Aorta (tissue), 5 donors: Measurements from ENCODE around the gene GPER1. TPM values are rescaled to one million over a fixed set of nuclear protein-coding genes. Genes with fewer than 3 reads are reported as not detected.
A peak's percentile ranks its signal among the peaks of the same experiment; 100 is the strongest.

ENCODE experiments used
- ATAC-seq: fragments of 200-7000 bp; cut with Tn5 transposase; one replicate; pipeline ENCODE4 v1.9.1; 2022; ENCODE audit warnings: moderate library complexity; ENCODE audit not compliant: low FRiP score
- DNase-seq, 2 donors: peaks; one replicate each; pipeline ENCODE4 v3.0.0-alpha.2; 2020
- H3K27ac ChIP-seq, 2 donors: one replicate each; pipeline ENCODE4 v1.5.1; 2013; ENCODE audit warnings: low read length in 2 of 2, mild to moderate bottlenecking in 2 of 2, moderate library complexity in 2 of 2, control low read depth in 1 of 2, inconsistent platforms in 1 of 2, low read depth in 1 of 2
- H3K27me3 ChIP-seq, 2 donors: one replicate each; pipeline ENCODE4 v1.6.1; 2013; ENCODE audit warnings: control low read depth in 1 of 2, low read length in 1 of 2, mild to moderate bottlenecking in 1 of 2, moderate library complexity in 1 of 2; ENCODE audit not compliant: insufficient read depth in 2 of 2, control insufficient read depth in 1 of 2
- H3K36me3 ChIP-seq, 2 donors: one replicate each; pipeline ENCODE4 v1.6.1; 2013; ENCODE audit warnings: control low read depth in 1 of 2, low read length in 1 of 2, mild to moderate bottlenecking in 1 of 2; ENCODE audit not compliant: insufficient read depth in 2 of 2, control insufficient read depth in 1 of 2
- H3K4me1 ChIP-seq, 2 donors: one replicate each; pipeline ENCODE4 v1.6.1; 2013; ENCODE audit warnings: low read length in 2 of 2, control low read depth in 1 of 2, mild to moderate bottlenecking in 1 of 2, moderate library complexity in 1 of 2; ENCODE audit not compliant: insufficient read depth in 2 of 2, control insufficient read depth in 1 of 2
- H3K4me3 ChIP-seq, 2 donors: one replicate each; pipeline ENCODE4 v1.5.1; 2013; ENCODE audit warnings: low read length in 2 of 2, control low read depth in 1 of 2, mild to moderate bottlenecking in 1 of 2
- H3K9me3 ChIP-seq: one replicate; pipeline ENCODE4 v1.6.1; 2013; ENCODE audit warnings: mild to moderate bottlenecking, low read length; ENCODE audit not compliant: control insufficient read depth
- WGBS, 2 donors: extraction: QIAGEN DNeasy Blood & Tissue Kit; methylation state at CpG; one replicate each; pipeline ENCODE4 v1.1.7; 2013; 5-methylcytosine and 5-hydroxymethylcytosine counted together
- intact Hi-C, 2 donors: fragments of 100-400 bp; cut with DNase I; formaldehyde crosslinking; loops; one replicate each; pipeline versions ENCODE4 v1.14.2 to v1.15.0; 2022
- polyA plus RNA-seq, 2 donors: library from polyadenylated mRNA; stranded (reverse); fragments of 200-250 nt; gene quantifications; one replicate each; pipeline ENCODE4 v1.2.3, GENCODE V29; 2013
- total RNA-seq, 2 donors: library from RNA; stranded (reverse); fragmentation: NEBNext Ultra II Directional; extraction: Animal tissue kit (Norgen Biotek cat#: 25700); gene quantifications; one replicate each; pipeline ENCODE4 v1.2.1, GENCODE V29; 2021
- donor health status: healthy with polysubstance abuse.
- donor health status: Bipolar disorder and iron deficiency.
- donor health status: DM: no; HTN: no; CAD: no.
- donor health status: DM: no; HTN: no; CAD: no.
- donor health status: DM: yes; HTN: yes; CAD: no.

GPER1 gene
- total and polyA plus RNA-seq, 4 donors = 2.8 to 11.2 (median 4.8) TPM

DNA sequence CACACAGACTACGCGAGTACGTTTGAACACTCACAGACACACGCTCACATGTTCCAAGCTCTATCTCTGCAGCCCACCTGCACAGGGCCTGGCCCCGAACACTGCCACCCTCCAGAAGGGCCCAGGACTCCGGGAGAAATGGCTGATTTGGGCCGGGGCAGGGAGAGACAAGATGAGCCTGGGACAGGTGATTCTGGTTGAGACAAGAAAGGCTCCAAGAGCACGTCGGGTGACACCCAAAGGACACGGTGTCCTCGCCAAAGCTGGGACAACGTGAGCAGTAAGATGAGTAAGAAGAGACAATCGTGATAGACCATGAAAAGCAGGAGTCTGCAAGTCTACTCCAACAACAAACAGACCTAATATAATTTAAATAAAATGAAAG lies 9.2 kb downstream of the GPER1 start:
- H3K36me3 ChIP-seq = no peaks in the 10 kb centered on the region
- H3K9me3 ChIP-seq = no peaks in the 10 kb centered on the region
- no peak for ATAC-seq
- 92 to 96% methylated on average over 13 of the region's 13 CpGs for WGBS, 2 donors
- H3K27me3 ChIP-seq = no peaks in the 10 kb centered on the region
- intact Hi-C loops = no loop called here
- DNase-seq = no peak
- H3K27ac ChIP-seq = no peak overlapping the region
- no peak overlapping the region for H3K4me3 ChIP-seq
- H3K4me1 ChIP-seq = no peaks in the 10 kb centered on the region

- Histone ChIP-seq H3K36me3 (no peaks in the 10 kb centered on the region), H3K27ac (no peak overlapping the region), H3K27me3 (no peaks in the 10 kb centered on the region), H3K4me1 (no peaks in the 10 kb centered on the region), H3K9me3 (no peaks in the 10 kb centered on the region), H3K4me3 (no peak overlapping the region)
- ATAC-seq = no peak
- DNase-seq = no peak
- 95 to 96% methylated on average over 43 of the region's 43 CpGs for WGBS, 2 donors
- intact Hi-C loops = no loop called here
These were observed 10.6 kb downstream of the GPER1 start for GRCh38 chr7:1098243-1099153.

DNA sequence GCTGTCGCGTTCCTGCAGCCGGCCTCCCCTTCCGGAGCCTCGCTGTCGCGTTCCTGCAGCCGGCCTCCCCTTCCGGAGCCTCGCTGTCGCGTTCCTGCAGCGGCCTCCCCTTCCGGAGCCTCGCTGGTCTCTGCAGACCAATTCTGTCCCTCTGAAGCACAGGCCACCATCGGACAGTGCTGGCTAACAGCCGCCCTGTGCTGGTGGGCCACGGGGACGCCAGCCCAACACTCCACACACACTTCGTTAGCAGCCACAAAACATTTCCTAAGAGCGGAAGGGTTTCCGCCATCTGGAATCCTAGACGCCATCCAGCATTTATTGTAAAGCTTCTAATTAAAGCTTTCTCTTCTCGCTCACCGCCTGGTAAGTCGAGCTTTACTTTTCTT lies 11.2 kb downstream of the GPER1 start:
- H3K36me3 ChIP-seq = no peaks in the 10 kb centered on the region
- 98 to 99% methylated on average over 26 of the region's 26 CpGs for WGBS, 2 donors

GRCh38 chr7:1099637-1100036 lies 11.7 kb downstream of the GPER1 start:
- H3K27me3 ChIP-seq = no peaks in the 10 kb centered on the region
- H3K9me3 ChIP-seq = no peaks in the 10 kb centered on the region
- H3K36me3 ChIP-seq = no peaks in the 10 kb centered on the region
- H3K4me1 ChIP-seq = no peaks in the 10 kb centered on the region
- no peak overlapping the region for H3K27ac ChIP-seq
- ATAC-seq (no peak), DNase-seq (no peak)
- no peak overlapping the region for H3K4me3 ChIP-seq
- intact Hi-C loops = no loop called here
- WGBS, 2 donors = 96 to 97% methylated on average over 16 of the region's 16 CpGs

More for the DNA sequence above, 11.2 kb downstream of the GPER1 start:
- Histone ChIP-seq H3K4me1 (no peaks in the 10 kb centered on the region), H3K27ac (no peak overlapping the region), H3K9me3 (no peaks in the 10 kb centered on the region), H3K27me3 (no peaks in the 10 kb centered on the region), H3K4me3 (no peak overlapping the region)
- intact Hi-C loops = no loop called here
- ATAC-seq (no peak), DNase-seq (no peak)

DNA sequence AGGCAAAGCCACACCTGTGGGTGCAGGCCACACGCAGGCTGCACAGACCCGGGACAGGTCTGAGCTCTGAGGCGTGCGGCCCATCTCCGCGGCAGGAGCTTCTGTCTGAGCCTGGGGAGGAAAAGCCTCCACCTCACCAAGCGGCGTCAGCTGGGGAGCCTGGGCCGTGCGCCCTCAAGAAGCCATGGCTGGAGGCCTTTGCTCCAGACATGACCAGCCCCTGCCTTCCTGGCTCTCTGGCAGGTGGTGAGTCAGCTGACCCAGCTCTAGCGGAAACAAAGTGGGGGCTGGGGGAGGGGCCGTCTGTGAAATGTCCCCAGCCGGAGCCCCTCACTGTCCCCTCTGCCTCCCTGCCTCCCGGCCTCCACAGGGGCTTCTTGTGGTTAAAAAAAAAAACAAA lies 12.5 kb downstream of the GPER1 start:
- Histone ChIP-seq H3K9me3 (no peaks in the 10 kb centered on the region), H3K4me3 (no peak overlapping the region), H3K27me3 (no peaks in the 10 kb centered on the region), H3K4me1 (no peaks in the 10 kb centered on the region), H3K36me3 (no peaks in the 10 kb centered on the region), H3K27ac (no peak overlapping the region)
- WGBS, 2 donors = 92 to 95% methylated on average over 14 of the region's 14 CpGs
- no peak for DNase-seq
- intact Hi-C loops = no loop called here
- ATAC-seq = no peak

- intact Hi-C loops = no loop called here
- Histone ChIP-seq H3K4me1 (no peaks in the 10 kb centered on the region), H3K4me3 (no peak overlapping the region), H3K27ac (no peak overlapping the region), H3K36me3 (no peaks in the 10 kb centered on the region), H3K27me3 (no peaks in the 10 kb centered on the region), H3K9me3 (no peaks in the 10 kb centered on the region)
- ATAC-seq = no peak
- WGBS, 2 donors = 96% methylated on average over 34 of the region's 34 CpGs
- DNase-seq = no peak
These were observed 13.1 kb downstream of the GPER1 start for GRCh38 chr7:1100834-1101562.

DNA sequence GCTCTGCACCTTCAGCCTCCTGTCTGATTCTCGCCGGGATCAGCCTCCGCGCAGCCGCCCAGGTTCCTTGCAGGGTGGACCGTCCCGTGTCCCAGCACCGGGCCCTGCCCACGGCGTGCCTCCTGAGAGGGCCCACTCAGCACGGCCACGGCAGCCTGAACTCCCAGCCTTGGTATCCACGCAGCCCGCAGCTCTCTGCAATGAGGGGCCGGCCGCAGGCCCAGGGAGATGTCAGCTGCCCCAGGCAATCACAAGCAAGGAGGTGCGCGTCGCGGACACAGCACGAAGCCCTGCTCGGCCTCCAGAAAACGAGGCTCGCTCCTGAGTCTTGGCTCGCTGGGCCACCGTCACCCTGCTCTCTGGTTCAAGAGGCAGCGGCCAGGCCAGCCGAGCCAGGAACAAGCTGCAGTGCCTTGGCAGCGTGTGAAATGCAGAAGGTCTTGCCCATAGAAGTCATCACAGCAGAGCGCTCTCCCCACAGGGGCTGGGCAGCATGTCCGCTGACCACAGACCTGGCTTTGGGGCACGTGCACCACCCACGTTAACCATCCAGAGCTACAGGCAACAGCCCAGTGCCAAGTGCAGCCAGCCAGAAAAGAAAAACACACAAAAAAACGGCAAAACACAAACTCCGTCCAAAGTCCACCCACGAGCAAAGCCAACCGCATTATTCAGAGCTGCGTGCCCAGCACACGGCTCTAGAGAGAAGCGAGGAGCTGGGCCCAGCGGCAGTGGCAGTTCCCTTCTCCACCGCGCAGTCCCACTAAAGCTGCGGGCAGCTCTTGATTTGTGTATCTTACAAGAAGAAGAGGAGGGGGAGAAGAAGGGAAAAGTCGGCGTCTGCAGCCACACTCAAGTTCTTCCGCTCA lies 13.9 kb downstream of the GPER1 start:
- ATAC-seq (peak; percentile 42), DNase-seq (peak in 1 of 2 donors; percentile 67)
- H3K4me3 ChIP-seq = no peak overlapping the region
- intact Hi-C loops = no loop called here
- H3K9me3 ChIP-seq = no peaks in the 10 kb centered on the region
- H3K27ac ChIP-seq = no peak overlapping the region
- no peaks in the 10 kb centered on the region for H3K27me3 ChIP-seq
- 38 to 42% methylated on average over 47 of the region's 47 CpGs for WGBS, 2 donors
- H3K36me3 ChIP-seq = no peaks in the 10 kb centered on the region
- H3K4me1 ChIP-seq = no peaks in the 10 kb centered on the region

DNA sequence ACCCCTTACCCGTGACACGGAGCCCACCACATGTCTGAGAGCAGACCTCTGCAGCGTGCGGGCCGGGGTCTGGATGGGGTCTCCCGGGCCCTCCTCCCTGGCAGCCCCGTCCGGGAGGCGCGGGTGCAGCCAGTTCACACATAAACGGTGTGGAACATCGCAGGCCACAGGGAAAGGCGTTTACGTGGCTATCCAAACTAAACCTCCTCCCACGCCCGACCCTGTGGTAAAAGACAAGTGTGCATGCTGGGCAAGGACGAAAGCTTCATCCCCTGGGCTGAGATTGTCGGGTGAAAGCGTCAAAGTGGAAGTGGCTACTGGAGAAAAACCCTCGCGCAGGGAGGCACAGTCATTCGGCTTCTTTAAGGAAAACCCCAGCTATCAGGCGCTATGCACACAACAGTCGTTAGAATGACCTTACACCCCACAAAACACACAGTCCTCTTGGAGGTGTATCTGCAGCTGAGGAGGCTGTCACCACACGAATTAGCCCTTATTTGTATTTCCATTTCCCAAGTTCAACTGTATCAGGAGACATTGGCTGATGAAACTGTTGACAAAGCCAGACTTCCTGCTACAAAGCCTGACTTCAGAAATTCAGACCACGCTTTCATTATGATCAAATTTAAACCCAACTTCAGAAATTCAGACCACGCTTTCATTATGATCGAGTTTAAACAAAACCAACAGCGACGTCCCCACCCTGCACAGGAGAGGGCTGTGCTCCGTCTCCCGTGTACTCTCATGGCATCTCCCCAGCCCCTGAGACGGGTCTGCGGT lies 15.3 kb downstream of the GPER1 start:
- Histone ChIP-seq H3K36me3 (no peaks in the 10 kb centered on the region), H3K4me3 (no peak overlapping the region), H3K4me1 (no peaks in the 10 kb centered on the region), H3K27ac (no peak overlapping the region), H3K27me3 (no peaks in the 10 kb centered on the region), H3K9me3 (no peaks in the 10 kb centered on the region)
- WGBS, 2 donors = 91 to 93% methylated on average over 34 of the region's 34 CpGs
- intact Hi-C loops = no loop called here
- DNase-seq = no peak
- no peak for ATAC-seq
